ENCODE results near the gene PKDCC. TPM values are rescaled to one million over a fixed set of nuclear protein-coding genes. Genes with fewer than 3 reads are reported as not detected.
"Not testable (repeated sequence)": the region's sequence is repeated elsewhere in the genome, so short reads cannot be mapped to it uniquely, and the experiment has no call there.

The PKDCC gene
- total RNA-seq, 1 donor from 2014 or later, result not detected

GRCh38 chr2:42073739-42074503, 26.1 kb downstream of the PKDCC start:
- H3K4me1 Mint-ChIP-seq, result no peaks in the 10 kb centered on the region
- ChIA-PET CTCF (no interaction called here), POLR2A (no interaction called here)
- ATAC-seq (ENCODE audit: low read depth), result no peak
- intact Hi-C loops (cut with micrococcal nuclease), result no loop called here
- H3K4me3 Mint-ChIP-seq, result no peak overlapping the region
- no peak for DNase-seq
- peaks cover 19% of the 10 kb centered on the region for H3K27me3 Mint-ChIP-seq
- H3K9me3 Mint-ChIP-seq, result no peaks in the 10 kb centered on the region
- H3K36me3 Mint-ChIP-seq (ENCODE audit: low read depth), result no peaks in the 10 kb centered on the region
- H3K27ac Mint-ChIP-seq, result no peak overlapping the region
- TF ChIP-seq, protein P1, sequence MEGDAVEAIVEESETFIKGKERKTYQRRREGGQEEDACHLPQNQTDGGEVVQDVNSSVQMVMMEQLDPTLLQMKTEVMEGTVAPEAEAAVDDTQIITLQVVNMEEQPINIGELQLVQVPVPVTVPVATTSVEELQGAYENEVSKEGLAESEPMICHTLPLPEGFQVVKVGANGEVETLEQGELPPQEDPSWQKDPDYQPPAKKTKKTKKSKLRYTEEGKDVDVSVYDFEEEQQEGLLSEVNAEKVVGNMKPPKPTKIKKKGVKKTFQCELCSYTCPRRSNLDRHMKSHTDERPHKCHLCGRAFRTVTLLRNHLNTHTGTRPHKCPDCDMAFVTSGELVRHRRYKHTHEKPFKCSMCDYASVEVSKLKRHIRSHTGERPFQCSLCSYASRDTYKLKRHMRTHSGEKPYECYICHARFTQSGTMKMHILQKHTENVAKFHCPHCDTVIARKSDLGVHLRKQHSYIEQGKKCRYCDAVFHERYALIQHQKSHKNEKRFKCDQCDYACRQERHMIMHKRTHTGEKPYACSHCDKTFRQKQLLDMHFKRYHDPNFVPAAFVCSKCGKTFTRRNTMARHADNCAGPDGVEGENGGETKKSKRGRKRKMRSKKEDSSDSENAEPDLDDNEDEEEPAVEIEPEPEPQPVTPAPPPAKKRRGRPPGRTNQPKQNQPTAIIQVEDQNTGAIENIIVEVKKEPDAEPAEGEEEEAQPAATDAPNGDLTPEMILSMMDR (IDR thresholded peaks at IDR 0.05), result no peak

GRCh38 chr2:42074661-42075060, 26.8 kb downstream of the PKDCC start:
- DNase-seq, result no peak
- Mint-ChIP-seq H3K36me3 (ENCODE audit: low read depth) (no peaks in the 10 kb centered on the region), H3K4me3 (no peak overlapping the region), H3K9me3 (no peaks in the 10 kb centered on the region), H3K4me1 (no peaks in the 10 kb centered on the region), H3K27ac (no peak overlapping the region), H3K27me3 (peaks cover 22% of the 10 kb centered on the region)
- TF ChIP-seq, protein P1 (IDR thresholded peaks at IDR 0.05), result no peak
- ATAC-seq (ENCODE audit: low read depth), result no peak
- ChIA-PET POLR2A (no interaction called here), CTCF (no interaction called here)
- intact Hi-C loops (cut with micrococcal nuclease), result no loop called here

DNA sequence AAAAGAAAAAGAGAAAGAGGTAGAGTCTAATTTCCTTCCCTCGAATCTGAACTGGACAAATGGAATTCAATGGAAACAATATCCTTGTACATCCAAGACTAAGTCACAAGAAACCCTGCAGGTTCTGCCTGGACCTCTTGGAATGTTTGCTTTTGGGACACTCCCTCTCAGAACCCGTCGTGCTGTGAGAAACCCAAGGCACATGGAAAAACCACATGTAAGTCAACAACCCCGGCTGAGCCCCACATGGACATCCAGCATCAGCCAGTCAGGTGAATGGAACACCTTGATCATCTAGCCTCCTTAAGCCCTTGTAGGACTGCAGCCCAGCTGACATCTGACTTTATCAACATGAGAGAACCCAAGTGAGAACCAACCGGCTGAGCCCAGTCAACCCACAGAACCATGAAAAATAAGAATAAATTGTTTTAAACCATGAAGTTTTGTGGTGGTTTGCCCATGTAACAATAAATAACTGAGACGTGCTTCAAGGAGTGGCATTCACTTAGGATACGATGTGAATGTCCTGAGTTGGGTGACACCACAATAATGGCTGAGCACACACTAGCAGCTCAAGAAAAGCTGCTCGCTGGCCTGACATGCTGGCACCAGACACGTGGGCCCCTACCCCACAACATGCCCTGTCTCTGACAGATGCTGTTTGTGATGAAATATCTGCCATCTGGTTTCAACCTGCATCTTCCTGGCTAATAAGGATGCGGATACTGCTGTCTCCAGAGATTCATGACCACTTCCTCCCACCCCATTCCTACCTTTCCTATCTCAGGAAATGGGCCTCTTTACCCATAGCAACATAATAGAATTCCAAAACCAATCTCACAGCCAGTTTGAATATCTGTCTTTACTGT, 28.8 kb downstream of the PKDCC start:
- ChIA-PET CTCF (no interaction called here), POLR2A (no interaction called here)
- TF ChIP-seq, protein P1 (IDR thresholded peaks at IDR 0.05), result no peak

DNA sequence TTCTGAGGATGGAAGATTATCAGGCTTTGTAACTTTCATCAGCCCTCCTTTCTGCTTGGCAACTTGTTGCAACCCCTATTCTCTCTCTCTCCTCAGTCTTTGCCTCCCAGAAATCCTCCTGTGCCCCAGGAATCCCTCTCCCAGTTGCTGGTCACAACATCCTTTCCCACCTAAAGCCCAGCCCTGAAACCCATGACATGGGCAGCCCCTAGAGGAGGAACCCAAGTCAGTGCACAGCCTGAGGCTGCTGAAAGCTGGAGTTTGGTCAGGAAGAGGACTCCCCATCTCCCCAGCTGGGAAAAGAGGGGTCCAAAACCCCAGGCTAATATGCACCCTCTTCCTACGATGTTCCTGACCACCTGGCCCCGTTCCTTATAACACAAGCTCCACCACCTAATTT, 29.5 kb downstream of the PKDCC start:
- DNase-seq, result no peak
- H3K27me3 Mint-ChIP-seq, result peaks cover 20% of the 10 kb centered on the region
- intact Hi-C loops (cut with micrococcal nuclease), result no loop called here
- ATAC-seq (ENCODE audit: low read depth), result no peak
- no peaks in the 10 kb centered on the region for H3K9me3 Mint-ChIP-seq
- ChIA-PET POLR2A (no interaction called here), CTCF (interaction anchor here (0.9 kb wide), 1 partner anchor 10 kb away, joined by 3 read pairs; no protein-coding TSS in a partner anchor)
- TF ChIP-seq, protein P1 (IDR thresholded peaks at IDR 0.05), result no peak
- no peaks in the 10 kb centered on the region for H3K4me1 Mint-ChIP-seq
- H3K36me3 Mint-ChIP-seq (ENCODE audit: low read depth), result no peaks in the 10 kb centered on the region
- H3K4me3 Mint-ChIP-seq, result no peak overlapping the region
- no peak overlapping the region for H3K27ac Mint-ChIP-seq

More for the DNA sequence above, 28.8 kb downstream of the PKDCC start:
- peaks cover 20% of the 10 kb centered on the region for H3K27me3 Mint-ChIP-seq
- intact Hi-C loops (cut with micrococcal nuclease), result no loop called here
- ATAC-seq (ENCODE audit: low read depth) (no peak), DNase-seq (no peak)
- no peaks in the 10 kb centered on the region for H3K36me3 Mint-ChIP-seq (ENCODE audit: low read depth)
- H3K9me3 Mint-ChIP-seq, result no peaks in the 10 kb centered on the region
- no peaks in the 10 kb centered on the region for H3K4me1 Mint-ChIP-seq
- no peak overlapping the region for H3K27ac Mint-ChIP-seq
- H3K4me3 Mint-ChIP-seq, result no peak overlapping the region

GRCh38 chr2:42079737-42080287, 32.0 kb downstream of the PKDCC start:
- intact Hi-C loops (cut with micrococcal nuclease), result loop anchor here (10.0 kb wide), 1 partner anchor 125 kb away; no protein-coding TSS in a partner anchor
- POLR2A ChIA-PET, result no interaction called here
- TF ChIP-seq, protein P1 (IDR thresholded peaks at IDR 0.05), result no peak
- no peak overlapping the region for H3K4me3 Mint-ChIP-seq
- DNase-seq (no peak), ATAC-seq (ENCODE audit: low read depth) (no peak)
- H3K9me3 Mint-ChIP-seq, result no peaks in the 10 kb centered on the region
- H3K27ac Mint-ChIP-seq, result no peak overlapping the region
- no peaks in the 10 kb centered on the region for H3K36me3 Mint-ChIP-seq (ENCODE audit: low read depth)
- CTCF ChIA-PET, result no interaction called here
- peaks cover 14% of the 10 kb centered on the region for H3K27me3 Mint-ChIP-seq
- no peaks in the 10 kb centered on the region for H3K4me1 Mint-ChIP-seq

DNA sequence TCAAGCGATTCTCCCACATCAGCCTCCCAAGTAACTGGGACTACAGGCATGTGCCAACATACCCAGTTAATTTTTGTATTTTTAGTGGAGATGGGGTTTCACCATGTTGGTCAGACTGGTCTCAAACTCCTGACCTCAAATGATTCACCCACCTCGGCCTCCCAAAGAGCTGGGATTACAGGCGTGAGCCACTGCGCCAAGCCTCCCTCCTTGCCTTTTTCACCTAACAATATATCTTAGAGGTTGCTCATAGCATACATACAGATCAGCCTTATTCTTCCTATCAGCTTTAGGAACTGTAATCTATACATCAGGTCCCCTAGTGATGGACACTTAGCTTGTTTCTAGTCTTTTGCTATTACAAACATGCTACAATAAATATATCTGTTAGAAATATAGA, 33.3 kb downstream of the PKDCC start:
- H3K9me3 Mint-ChIP-seq; H3K36me3 Mint-ChIP-seq (ENCODE audit: low read depth); POLR2A ChIA-PET; ATAC-seq (ENCODE audit: low read depth); H3K4me3 Mint-ChIP-seq; H3K4me1 Mint-ChIP-seq; DNase-seq; H3K27ac Mint-ChIP-seq: not testable (repeated sequence)
- CTCF ChIA-PET, result interaction anchor here (12.3 kb wide), 1 partner anchor 210 kb away, joined by 312 read pairs; no protein-coding TSS in a partner anchor
- intact Hi-C loops (cut with micrococcal nuclease), result loop anchor here (10.0 kb wide), 1 partner anchor 126 kb away; no protein-coding TSS in a partner anchor
- H3K27me3 Mint-ChIP-seq, result peaks cover 14% of the 10 kb centered on the region

Data from activated B cell treated with CpG ODN at 0.5 μM for 24 hours (primary cell).